ENCODE results near the gene DHRS13.

The DHRS13 gene

GRCh38 chr17:28867276-28867675 lies 35.6 kb downstream of the DHRS13 start:
- Histone ChIP-seq H3K4me1 (ENCODE audit: control insufficient read depth, insufficient read depth, low read length, unreplicated experiment) (no peaks in the 10 kb centered on the region), H3K4me3 (ENCODE audit: low read depth, low read length) (no peak overlapping the region), H3K79me2 (ENCODE audit: control insufficient read depth, insufficient read depth, low read length, unreplicated experiment) (no peaks in the 10 kb centered on the region), H3K27ac (ENCODE audit: low read depth, low read length) (no peak overlapping the region), H3K27me3 (ENCODE audit: insufficient read depth, low read length) (no peaks in the 10 kb centered on the region), H2AFZ (ENCODE audit: low read length, unreplicated experiment) (no peak overlapping the region), H3K36me3 (ENCODE audit: insufficient read depth, low read length) (no peaks in the 10 kb centered on the region)

GRCh38 chr17:28865946-28866752 lies 36.7 kb downstream of the DHRS13 start:
- H3K27me3 ChIP-seq (ENCODE audit: insufficient read depth, low read length): no peaks in the 10 kb centered on the region
- H3K4me3 ChIP-seq (ENCODE audit: low read depth, low read length): no peak overlapping the region
- no peak overlapping the region for H3K27ac ChIP-seq (ENCODE audit: low read depth, low read length)
- H3K4me1 ChIP-seq (ENCODE audit: control insufficient read depth, insufficient read depth, low read length, unreplicated experiment): no peaks in the 10 kb centered on the region
- H3K79me2 ChIP-seq (ENCODE audit: control insufficient read depth, insufficient read depth, low read length, unreplicated experiment): no peaks in the 10 kb centered on the region
- H2AFZ ChIP-seq (ENCODE audit: low read length, unreplicated experiment): no peak overlapping the region
- no peaks in the 10 kb centered on the region for H3K36me3 ChIP-seq (ENCODE audit: insufficient read depth, low read length)

DNA sequence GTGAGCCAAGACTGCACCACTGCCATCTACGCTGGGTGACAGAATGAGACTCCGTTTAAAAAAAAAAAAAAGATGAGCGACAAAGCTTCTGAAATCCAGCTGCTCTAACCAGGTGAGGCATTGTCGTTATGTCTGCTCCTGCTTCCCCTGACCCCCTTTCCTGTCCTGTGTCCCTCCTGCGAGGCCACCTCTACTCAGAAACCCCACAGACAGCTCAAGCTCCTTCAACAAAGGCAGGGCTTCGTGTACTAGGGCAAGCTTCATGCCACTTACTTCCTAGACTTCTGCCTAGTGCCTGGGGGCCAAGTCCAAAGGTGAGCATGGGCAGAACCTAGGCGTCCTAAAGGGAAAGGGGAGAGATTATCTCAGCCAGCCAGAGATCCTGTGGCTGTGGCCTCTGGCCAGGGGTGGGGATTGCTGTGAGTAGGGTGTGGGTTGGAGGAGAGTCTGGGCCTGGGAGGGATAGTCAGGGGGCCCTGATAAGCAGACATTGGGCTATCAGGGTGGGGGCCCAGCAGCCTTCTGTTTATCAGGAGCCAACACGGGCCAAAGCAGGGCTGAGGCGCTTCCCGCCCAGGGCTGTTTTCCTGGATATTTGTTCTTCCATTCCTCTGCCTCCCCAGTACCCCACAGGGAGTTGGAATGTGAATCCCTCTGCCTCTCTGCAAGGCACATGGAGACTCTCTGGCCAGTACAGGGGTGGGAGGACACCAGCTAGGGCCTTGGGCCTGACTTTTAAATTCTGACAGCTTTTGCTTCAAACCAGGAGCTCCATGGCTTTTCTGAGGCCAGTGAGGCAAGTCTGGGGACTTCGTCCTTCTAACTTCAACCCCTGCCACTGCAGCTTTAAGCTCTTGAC lies 37.7 kb downstream of the DHRS13 start:
- Histone ChIP-seq H3K79me2 (ENCODE audit: control insufficient read depth, insufficient read depth, low read length, unreplicated experiment) (no peaks in the 10 kb centered on the region), H2AFZ (ENCODE audit: low read length, unreplicated experiment) (no peak overlapping the region), H3K36me3 (ENCODE audit: insufficient read depth, low read length) (no peaks in the 10 kb centered on the region; the same call in 1 of the 2 replicates), H3K27ac (ENCODE audit: low read depth, low read length) (no peak overlapping the region), H3K27me3 (ENCODE audit: insufficient read depth, low read length) (no peaks in the 10 kb centered on the region), H3K4me1 (ENCODE audit: control insufficient read depth, insufficient read depth, low read length, unreplicated experiment) (no peaks in the 10 kb centered on the region), H3K4me3 (ENCODE audit: low read depth, low read length) (no peak overlapping the region)

- no peaks in the 10 kb centered on the region; the same call in 1 of the 2 replicates for H3K36me3 ChIP-seq (ENCODE audit: insufficient read depth, low read length)
- H3K27me3 ChIP-seq (ENCODE audit: insufficient read depth, low read length): no peaks in the 10 kb centered on the region
- no peaks in the 10 kb centered on the region for H3K4me1 ChIP-seq (ENCODE audit: control insufficient read depth, insufficient read depth, low read length, unreplicated experiment)
- H2AFZ ChIP-seq (ENCODE audit: low read length, unreplicated experiment): no peak overlapping the region
- H3K4me3 ChIP-seq (ENCODE audit: low read depth, low read length): no peak overlapping the region
- no peaks in the 10 kb centered on the region for H3K79me2 ChIP-seq (ENCODE audit: control insufficient read depth, insufficient read depth, low read length, unreplicated experiment)
- no peak overlapping the region for H3K27ac ChIP-seq (ENCODE audit: low read depth, low read length)
Measured at GRCh38 chr17:28863953-28864352, 38.9 kb downstream of the DHRS13 start.

DNA sequence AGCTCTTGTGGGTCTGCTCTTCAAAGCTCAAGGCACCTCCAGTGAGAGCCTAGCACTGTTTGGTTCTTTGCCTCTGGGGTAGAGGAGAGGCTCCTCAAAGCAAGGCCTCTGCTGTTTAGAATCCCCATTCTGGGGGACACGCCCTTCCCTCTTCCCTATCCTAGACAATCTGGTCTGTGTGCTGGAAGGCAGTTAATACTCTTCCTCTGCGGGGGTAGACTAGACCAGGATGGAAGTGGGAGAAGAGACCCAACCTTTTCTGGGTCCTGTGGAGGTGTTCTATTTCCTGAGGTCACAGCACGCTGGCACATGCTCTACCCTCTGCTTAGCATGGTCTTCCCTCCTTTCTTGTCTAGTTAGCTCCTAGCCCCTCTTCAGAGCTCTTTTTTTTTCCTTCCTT lies 40.3 kb downstream of the DHRS13 start:
- H3K36me3 ChIP-seq (ENCODE audit: insufficient read depth, low read length): peaks cover 5% of the 10 kb centered on the region; the same call in 1 of the 2 replicates
- no peak overlapping the region for H3K27ac ChIP-seq (ENCODE audit: low read depth, low read length)

GRCh38 chr17:28861393-28862203 lies 41.3 kb downstream of the DHRS13 start:
- H3K36me3 ChIP-seq (ENCODE audit: insufficient read depth, low read length): peaks cover 5% of the 10 kb centered on the region; the same call in 1 of the 2 replicates
- no peak overlapping the region for H3K27ac ChIP-seq (ENCODE audit: low read depth, low read length)
- no peaks in the 10 kb centered on the region for H3K27me3 ChIP-seq (ENCODE audit: insufficient read depth, low read length)
- no peak overlapping the region for H3K4me3 ChIP-seq (ENCODE audit: low read depth, low read length)
- H3K79me2 ChIP-seq (ENCODE audit: control insufficient read depth, insufficient read depth, low read length, unreplicated experiment): no peaks in the 10 kb centered on the region
- no peak overlapping the region for H2AFZ ChIP-seq (ENCODE audit: low read length, unreplicated experiment)
- no peaks in the 10 kb centered on the region for H3K4me1 ChIP-seq (ENCODE audit: control insufficient read depth, insufficient read depth, low read length, unreplicated experiment)

More for the DNA sequence above, 40.3 kb downstream of the DHRS13 start:
- no peaks in the 10 kb centered on the region for H3K4me1 ChIP-seq (ENCODE audit: control insufficient read depth, insufficient read depth, low read length, unreplicated experiment)
- H2AFZ ChIP-seq (ENCODE audit: low read length, unreplicated experiment): no peak overlapping the region
- H3K4me3 ChIP-seq (ENCODE audit: low read depth, low read length): no peak overlapping the region
- H3K27me3 ChIP-seq (ENCODE audit: insufficient read depth, low read length): no peaks in the 10 kb centered on the region
- no peaks in the 10 kb centered on the region for H3K79me2 ChIP-seq (ENCODE audit: control insufficient read depth, insufficient read depth, low read length, unreplicated experiment)

DNA sequence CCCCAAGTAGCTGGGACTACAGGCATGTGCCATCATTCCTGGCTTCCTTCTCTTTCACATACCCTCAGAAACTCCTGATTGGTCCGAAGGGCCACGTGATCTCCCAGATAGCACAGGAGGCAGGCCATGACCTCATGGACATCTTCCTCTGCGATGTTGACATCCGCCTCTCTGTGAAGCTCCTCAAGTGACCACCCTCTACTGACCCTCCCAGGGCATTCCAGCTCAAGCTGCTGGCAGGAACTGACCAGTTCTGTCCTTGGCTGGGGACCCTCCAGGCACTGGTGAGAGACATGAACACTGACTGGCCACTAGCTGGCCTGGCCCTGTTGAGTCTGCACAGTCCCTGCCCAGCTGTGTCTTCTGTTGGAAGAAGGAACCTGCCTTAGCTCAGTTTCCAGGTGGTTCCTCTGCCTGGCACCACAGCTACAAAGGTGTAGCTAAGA lies 42.5 kb downstream of the DHRS13 start:
- Histone ChIP-seq H3K4me3 (ENCODE audit: low read depth, low read length) (no peak overlapping the region), H3K36me3 (ENCODE audit: insufficient read depth, low read length) (peaks cover 5% of the 10 kb centered on the region; the same call in 1 of the 2 replicates), H3K4me1 (ENCODE audit: control insufficient read depth, insufficient read depth, low read length, unreplicated experiment) (peaks cover 5% of the 10 kb centered on the region), H3K27ac (ENCODE audit: low read depth, low read length) (no peak overlapping the region), H3K79me2 (ENCODE audit: control insufficient read depth, insufficient read depth, low read length, unreplicated experiment) (peaks cover 5% of the 10 kb centered on the region), H3K27me3 (ENCODE audit: insufficient read depth, low read length) (no peaks in the 10 kb centered on the region), H2AFZ (ENCODE audit: low read length, unreplicated experiment) (no peak overlapping the region)

GRCh38 chr17:28858801-28859355 lies 44.0 kb downstream of the DHRS13 start:
- peaks cover 10% of the 10 kb centered on the region for H3K79me2 ChIP-seq (ENCODE audit: control insufficient read depth, insufficient read depth, low read length, unreplicated experiment)
- peaks cover 5% of the 10 kb centered on the region; the same call in 1 of the 2 replicates for H3K36me3 ChIP-seq (ENCODE audit: insufficient read depth, low read length)
- H3K4me1 ChIP-seq (ENCODE audit: control insufficient read depth, insufficient read depth, low read length, unreplicated experiment): peaks cover 5% of the 10 kb centered on the region

GRCh38 chr17:28857905-28858800 lies 44.7 kb downstream of the DHRS13 start:
- Histone ChIP-seq H2AFZ (ENCODE audit: low read length, unreplicated experiment) (no peak overlapping the region), H3K27ac (ENCODE audit: low read depth, low read length) (no peak overlapping the region), H3K36me3 (ENCODE audit: insufficient read depth, low read length) (peaks cover 5% of the 10 kb centered on the region; the same call in 1 of the 2 replicates), H3K4me3 (ENCODE audit: low read depth, low read length) (no peak overlapping the region), H3K4me1 (ENCODE audit: control insufficient read depth, insufficient read depth, low read length, unreplicated experiment) (peaks cover 5% of the 10 kb centered on the region), H3K79me2 (ENCODE audit: control insufficient read depth, insufficient read depth, low read length, unreplicated experiment) (peaks cover 10% of the 10 kb centered on the region), H3K27me3 (ENCODE audit: insufficient read depth, low read length) (no peaks in the 10 kb centered on the region)

More at GRCh38 chr17:28858801-28859355, 44.0 kb downstream of the DHRS13 start:
- no peak overlapping the region for H3K4me3 ChIP-seq (ENCODE audit: low read depth, low read length)
- H3K27ac ChIP-seq (ENCODE audit: low read depth, low read length): no peak overlapping the region
- H3K27me3 ChIP-seq (ENCODE audit: insufficient read depth, low read length): no peaks in the 10 kb centered on the region
- H2AFZ ChIP-seq (ENCODE audit: low read length, unreplicated experiment): no peak overlapping the region
